GM23338 (cell line): ENCODE data around the gene ERMP1. TPM values are rescaled to one million over a fixed set of nuclear protein-coding genes. Genes with fewer than 3 reads are reported as not detected.

Source experiments
- ATAC-seq: fragments of 200-7000 bp; cut with Tn5 transposase; 3 replicates; pipeline ENCODE4 v1.9.1; 2020
- DNase-seq: peaks from one replicate; pipeline ENCODE4 v3.0.0-alpha.2; 2015; ENCODE audit warnings: low spot score
- H2AFZ ChIP-seq: fragments of 200-600 bp; sonication (generic); 2 replicates; pipeline ENCODE4 v1.8.0; 2016; ENCODE audit warnings: antibody characterized with exemption, mild to moderate bottlenecking, moderate library complexity
- H3F3A ChIP-seq: fragments of 200-600 bp; sonication (generic); replicated peaks from 2 replicates; pipeline ENCODE4 v1.8.0; 2017; ENCODE audit warnings: antibody characterized with exemption, mixed run types, low read depth
- H3K27ac ChIP-seq: fragments of 200-600 bp; sonication (generic); 2 replicates; pipeline ENCODE4 v1.6.1; 2016; ENCODE audit warnings: low read depth
- H3K27me3 ChIP-seq: fragments of 200-600 bp; sonication (generic); 2 replicates; pipeline ENCODE4 v1.8.0; 2016; ENCODE audit warnings: mild to moderate bottlenecking, mixed run types, moderate library complexity; ENCODE audit not compliant: insufficient read depth
- H3K36me3 ChIP-seq: fragments of 200-600 bp; sonication (generic); 2 replicates; pipeline ENCODE4 v1.8.0; 2016; ENCODE audit warnings: mild to moderate bottlenecking; ENCODE audit not compliant: insufficient read depth
- H3K4me1 ChIP-seq: fragments of 200-600 bp; sonication (generic); 2 replicates; pipeline ENCODE4 v1.8.0; 2016; ENCODE audit warnings: mild to moderate bottlenecking, moderate library complexity; ENCODE audit not compliant: insufficient read depth
- H3K4me2 ChIP-seq: fragments of 200-600 bp; sonication (generic); 2 replicates; pipeline ENCODE4 v1.7.1; 2017; ENCODE audit warnings: mixed run types
- H3K4me3 ChIP-seq: fragments of 200-600 bp; sonication (generic); 2 replicates; pipeline ENCODE4 v1.6.1; 2016; ENCODE audit warnings: mixed run types
- H3K79me2 ChIP-seq: fragments of 200-600 bp; sonication (generic); replicated peaks from 2 replicates; pipeline ENCODE4 v1.8.0; 2017; ENCODE audit warnings: mild to moderate bottlenecking; ENCODE audit not compliant: insufficient read depth
- H3K9me2 ChIP-seq: fragments of 200-600 bp; sonication (generic); 2 replicates; pipeline ENCODE4 v1.8.0; 2017; ENCODE audit not compliant: insufficient read depth
- H4K20me1 ChIP-seq: fragments of 200-600 bp; sonication (generic); replicated peaks from 2 replicates; pipeline ENCODE4 v1.8.0; 2017; ENCODE audit warnings: mild to moderate bottlenecking; ENCODE audit not compliant: insufficient read depth
- H3K27ac Mint-ChIP-seq: 2 replicates; pipeline ENCODE4 v1.8.0; 2020; ENCODE audit warnings: inconsistent platforms, mild to moderate bottlenecking, moderate library complexity, mixed read lengths
- H3K27me3 Mint-ChIP-seq: 3 replicates; pipeline ENCODE4 v1.8.0; 2022; ENCODE audit warnings: low read depth, mild to moderate bottlenecking, moderate library complexity, mixed read lengths, inconsistent platforms; ENCODE audit not compliant: insufficient read depth, poor library complexity
- H3K36me3 Mint-ChIP-seq: 3 replicates; pipeline ENCODE4 v1.8.0; 2021; ENCODE audit warnings: low read depth, mild to moderate bottlenecking, inconsistent platforms, moderate library complexity, mixed read lengths
- H3K4me1 Mint-ChIP-seq: 3 replicates; pipeline ENCODE4 v1.8.0; 2020; ENCODE audit warnings: mild to moderate bottlenecking, inconsistent platforms, mixed read lengths
- H3K4me3 Mint-ChIP-seq: 3 replicates; pipeline ENCODE4 v1.8.0; 2021; ENCODE audit warnings: moderate library complexity, mild to moderate bottlenecking, inconsistent platforms, mixed read lengths
- H3K9me3 Mint-ChIP-seq: 3 replicates; pipeline ENCODE4 v1.8.0; 2020; ENCODE audit warnings: moderate library complexity, mild to moderate bottlenecking, inconsistent platforms, mixed read lengths
- CREB1 ChIP-seq: fragments of 250-450 bp; sonication (Bioruptor Pico); IDR thresholded peaks from 2 replicates; pipeline ENCODE4 v1.5.0; 2020; ENCODE audit warnings: low read depth, mild to moderate bottlenecking, moderate library complexity
- CTCF ChIP-seq, 2 experiments: fragments of 200-600 bp in 1 of 2; sonication (generic) in 1 of 2; conservative IDR thresholded peaks; 2 replicates each; pipeline versions ENCODE4 v1.5.1 to v1.6.1; 2016 to 2017; ENCODE audit warnings: antibody characterized with exemption in 2 of 2, low read depth in 2 of 2, mild to moderate bottlenecking in 2 of 2, moderate library complexity in 1 of 2
- ETS1 ChIP-seq: IDR thresholded peaks from 2 replicates; pipeline ENCODE4 v1.6.1; 2016; ENCODE audit warnings: antibody characterized with exemption
- EZH2 ChIP-seq: fragments of 200-600 bp; sonication (generic); IDR thresholded peaks from one replicate; pipeline ENCODE4 v1.8.0; 2017; ENCODE audit warnings: antibody characterized with exemption, mild to moderate bottlenecking, low read depth; ENCODE audit not compliant: unreplicated experiment
- EZH2phosphoT487 ChIP-seq: fragments of 200-600 bp; sonication (generic); IDR thresholded peaks from one replicate; pipeline ENCODE4 v1.8.1; 2018; ENCODE audit warnings: antibody characterized with exemption; ENCODE audit not compliant: unreplicated experiment
- JUNB ChIP-seq: IDR thresholded peaks from one replicate; pipeline ENCODE4 v1.6.1; 2016; ENCODE audit warnings: antibody characterized with exemption; ENCODE audit not compliant: unreplicated experiment
- NANOG ChIP-seq: IDR thresholded peaks from 2 replicates; pipeline ENCODE4 v1.6.1; 2016; ENCODE audit warnings: antibody characterized with exemption, borderline replicate concordance
- POLR2AphosphoS5 ChIP-seq: IDR thresholded peaks from 2 replicates; pipeline ENCODE4 v1.6.1; 2016; ENCODE audit warnings: antibody characterized with exemption, low read depth
- STAT1 ChIP-seq: IDR thresholded peaks from one replicate; pipeline ENCODE4 v1.6.1; 2016; ENCODE audit warnings: antibody characterized with exemption; ENCODE audit not compliant: unreplicated experiment
- ZNF114 ChIP-seq: fragments of 250-450 bp; sonication (Bioruptor Pico); IDR thresholded peaks from 2 replicates; pipeline ENCODE4 v1.5.0; 2020; ENCODE audit warnings: mild to moderate bottlenecking, moderate library complexity
- ZNF331 ChIP-seq: fragments of 250-450 bp; sonication (Bioruptor Pico); IDR thresholded peaks from 2 replicates; pipeline ENCODE4 v1.5.0; 2020; ENCODE audit warnings: low read depth, mild to moderate bottlenecking, moderate library complexity
- ZNF462 ChIP-seq: fragments of 250-450 bp; sonication (Bioruptor Pico); IDR thresholded peaks from 2 replicates; pipeline ENCODE4 v1.5.0; 2020; ENCODE audit warnings: mild to moderate bottlenecking, moderate library complexity
- polyA plus RNA-seq: library from polyadenylated mRNA; unstranded; fragments of >200 nt; fragmentation: Nextera tagmentation; extraction: Ambion mirVana; gene quantifications from 2 replicates; pipeline ENCODE4 v1.2.1, GENCODE V29; 2016
- total RNA-seq: library from RNA; depleted of rRNA; stranded (reverse); fragments of >200 nt; shearing (Covaris generic); gene quantifications from 2 replicates; pipeline ENCODE4 v1.2.3, GENCODE V29; 2014
- TF ChIP-seq, protein P1 (sequence below): IDR thresholded peaks from one replicate; pipeline ENCODE4 v1.6.1; 2018; ENCODE audit warnings: antibody characterized with exemption; ENCODE audit not compliant: unreplicated experiment

Gene ERMP1
- total and polyA plus RNA-seq, 2 experiments from 2014 or later: 5.3 to 23.4 TPM

- Histone ChIP-seq H2AFZ (no peak overlapping the region), H3K4me1 (no peaks in the 10 kb centered on the region), H3K36me3 (no peaks in the 10 kb centered on the region), H3K4me2 (no peak overlapping the region), H4K20me1 (no peaks in the 10 kb centered on the region), H3K27ac (no peak overlapping the region), H3K27me3 (no peaks in the 10 kb centered on the region), H3K9me2 (peaks cover 2% of the 10 kb centered on the region; the same call in 1 of the 2 replicates), H3K4me3 (no peak overlapping the region), H3K79me2 (no peaks in the 10 kb centered on the region), H3F3A (no peaks in the 10 kb centered on the region)
- Mint-ChIP-seq H3K4me1 (no peaks in the 10 kb centered on the region), H3K27me3 (peaks cover 5% of the 10 kb centered on the region), H3K4me3 (no peak overlapping the region), H3K9me3 (no peaks in the 10 kb centered on the region), H3K36me3 (no peaks in the 10 kb centered on the region), H3K27ac (no peak overlapping the region)
- TF ChIP-seq ZNF331 (CRISPR knock-in tag) (no peak), CREB1 (CRISPR knock-in tag) (no peak), POLR2AphosphoS5 (no peak), CTCF (conservative IDR thresholded peaks at IDR 0.05; ENCODE audit: low read depth in 2 of 2) (no peak), ETS1 (no peak), JUNB (no peak), EZH2phosphoT487 (no peak), NANOG (no peak), STAT1 (no peak), ZNF114 (CRISPR knock-in tag) (no peak), ZNF462 (CRISPR knock-in tag) (no peak), EZH2 (no peak)
- TF ChIP-seq, protein P1, sequence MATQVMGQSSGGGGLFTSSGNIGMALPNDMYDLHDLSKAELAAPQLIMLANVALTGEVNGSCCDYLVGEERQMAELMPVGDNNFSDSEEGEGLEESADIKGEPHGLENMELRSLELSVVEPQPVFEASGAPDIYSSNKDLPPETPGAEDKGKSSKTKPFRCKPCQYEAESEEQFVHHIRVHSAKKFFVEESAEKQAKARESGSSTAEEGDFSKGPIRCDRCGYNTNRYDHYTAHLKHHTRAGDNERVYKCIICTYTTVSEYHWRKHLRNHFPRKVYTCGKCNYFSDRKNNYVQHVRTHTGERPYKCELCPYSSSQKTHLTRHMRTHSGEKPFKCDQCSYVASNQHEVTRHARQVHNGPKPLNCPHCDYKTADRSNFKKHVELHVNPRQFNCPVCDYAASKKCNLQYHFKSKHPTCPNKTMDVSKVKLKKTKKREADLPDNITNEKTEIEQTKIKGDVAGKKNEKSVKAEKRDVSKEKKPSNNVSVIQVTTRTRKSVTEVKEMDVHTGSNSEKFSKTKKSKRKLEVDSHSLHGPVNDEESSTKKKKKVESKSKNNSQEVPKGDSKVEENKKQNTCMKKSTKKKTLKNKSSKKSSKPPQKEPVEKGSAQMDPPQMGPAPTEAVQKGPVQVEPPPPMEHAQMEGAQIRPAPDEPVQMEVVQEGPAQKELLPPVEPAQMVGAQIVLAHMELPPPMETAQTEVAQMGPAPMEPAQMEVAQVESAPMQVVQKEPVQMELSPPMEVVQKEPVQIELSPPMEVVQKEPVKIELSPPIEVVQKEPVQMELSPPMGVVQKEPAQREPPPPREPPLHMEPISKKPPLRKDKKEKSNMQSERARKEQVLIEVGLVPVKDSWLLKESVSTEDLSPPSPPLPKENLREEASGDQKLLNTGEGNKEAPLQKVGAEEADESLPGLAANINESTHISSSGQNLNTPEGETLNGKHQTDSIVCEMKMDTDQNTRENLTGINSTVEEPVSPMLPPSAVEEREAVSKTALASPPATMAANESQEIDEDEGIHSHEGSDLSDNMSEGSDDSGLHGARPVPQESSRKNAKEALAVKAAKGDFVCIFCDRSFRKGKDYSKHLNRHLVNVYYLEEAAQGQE: no peak
- no peak for ATAC-seq
- no peak for DNase-seq
Observed at GRCh38 chr9:5850724-5851122, 17.8 kb upstream of the ERMP1 start.
